ENCODE measurements around the gene AQP2. TPM values are rescaled to one million over a fixed set of nuclear protein-coding genes. Genes with fewer than 3 reads are reported as not detected.

Gene AQP2
- total and polyA plus RNA-seq, 2 experiments from 2014 or later = 0.07 TPM; not detected in 1

- Histone ChIP-seq H4K20me1 (replicated peaks; ENCODE audit: insufficient read depth) (no peaks in the 10 kb centered on the region), H3K4me3 (no peak overlapping the region), H3F3A (replicated peaks; ENCODE audit: low read depth) (no peaks in the 10 kb centered on the region), H3K4me1 (ENCODE audit: insufficient read depth) (0 out of 2 replicates have a peak, but pooled peaks cover 3% of the 10 kb centered on the region), H3K27ac (ENCODE audit: low read depth) (no peak overlapping the region), H3K4me2 (no peak overlapping the region), H3K27me3 (ENCODE audit: insufficient read depth) (no peaks in the 10 kb centered on the region), H3K36me3 (ENCODE audit: insufficient read depth) (no peaks in the 10 kb centered on the region), H2AFZ (no peak overlapping the region), H3K9me2 (ENCODE audit: insufficient read depth) (0 out of 2 replicates have a peak, but pooled peaks cover 3% of the 10 kb centered on the region), H3K79me2 (replicated peaks; ENCODE audit: insufficient read depth) (no peaks in the 10 kb centered on the region)
- DNase-seq (ENCODE audit: low spot score) (no peak), ATAC-seq (no peak)
- no peaks in the 10 kb centered on the region for H3K27me3 Mint-ChIP-seq (ENCODE audit: insufficient read depth, low read depth, poor library complexity)
- no peaks in the 10 kb centered on the region for H3K9me3 Mint-ChIP-seq
- H3K4me3 Mint-ChIP-seq = no peak overlapping the region
- H3K4me1 Mint-ChIP-seq = peaks cover 11% of the 10 kb centered on the region
- no peaks in the 10 kb centered on the region for H3K36me3 Mint-ChIP-seq (ENCODE audit: low read depth)
- H3K27ac Mint-ChIP-seq = no peak overlapping the region
- TF ChIP-seq NANOG (IDR thresholded peaks at IDR 0.05; ENCODE audit: borderline replicate concordance) (no peak), EZH2 (IDR thresholded peaks at IDR 0.05; ENCODE audit: low read depth, unreplicated experiment) (no peak), POLR2AphosphoS5 (IDR thresholded peaks at IDR 0.05; ENCODE audit: low read depth) (no peak), ETS1 (IDR thresholded peaks at IDR 0.05) (no peak), ZNF331 (CRISPR knock-in tag; IDR thresholded peaks at IDR 0.05; ENCODE audit: low read depth) (no peak), ZNF114 (CRISPR knock-in tag; IDR thresholded peaks at IDR 0.05) (no peak), CTCF (conservative IDR thresholded peaks at IDR 0.05; ENCODE audit: low read depth in 2 of 2) (no peak), EZH2phosphoT487 (IDR thresholded peaks at IDR 0.05; ENCODE audit: unreplicated experiment) (no peak), REST (IDR thresholded peaks at IDR 0.05; ENCODE audit: unreplicated experiment) (no peak)
These were observed 13.6 kb upstream of the AQP2 start for GRCh38 chr12:49936925-49937324.

Measured in GM23338 (cell line).